SK-N-SH treated with all-trans-retinoic acid at 6 μM for 48 hours (cell line): ENCODE data around the gene NDRG4.

Source experiments
- ARNTL ChIP-seq: fragments of 450-650 bp; formaldehyde crosslinking; IDR thresholded peaks from 2 replicates; pipeline ENCODE4 v1.5.0; 2020; ENCODE audit warnings: low read depth, mild to moderate bottlenecking, moderate library complexity, borderline replicate concordance
- ESRRG ChIP-seq: fragments of 250-450 bp; sonication (Bioruptor Pico); IDR thresholded peaks from 2 replicates; pipeline ENCODE4 v1.6.1; 2021; ENCODE audit warnings: mild to moderate bottlenecking
- GLIS3 ChIP-seq: fragments of 250-450 bp; sonication (Bioruptor Pico); IDR thresholded peaks from 2 replicates; pipeline ENCODE4 v1.5.0; 2020; ENCODE audit warnings: mild to moderate bottlenecking, moderate library complexity
- OSR1 ChIP-seq: fragments of 250-450 bp; sonication (Bioruptor Pico); IDR thresholded peaks from 2 replicates; pipeline ENCODE4 v1.8.0; 2022; ENCODE audit warnings: moderate library complexity, mild to moderate bottlenecking, inconsistent platforms
- PATZ1 ChIP-seq: fragments of 250-450 bp; sonication (Bioruptor Pico); IDR thresholded peaks from 2 replicates; pipeline ENCODE4 v1.8.0; 2020; ENCODE audit warnings: mild to moderate bottlenecking, moderate library complexity, borderline replicate concordance
- PPARA ChIP-seq: fragments of 250-450 bp; sonication (Bioruptor Pico); IDR thresholded peaks from 2 replicates; pipeline ENCODE4 v1.5.0; 2020; ENCODE audit warnings: mild to moderate bottlenecking, borderline replicate concordance
- SNAI2 ChIP-seq: fragments of 250-450 bp; sonication (Bioruptor Pico); IDR thresholded peaks from 2 replicates; pipeline ENCODE4 v1.5.0; 2020; ENCODE audit warnings: mild to moderate bottlenecking, moderate library complexity
- TOX ChIP-seq: fragments of 250-450 bp; sonication (Bioruptor Pico); IDR thresholded peaks from 2 replicates; pipeline ENCODE4 v1.8.0; 2021; ENCODE audit warnings: mild to moderate bottlenecking, moderate library complexity, borderline replicate concordance
- TSHZ2 ChIP-seq: fragments of 250-450 bp; sonication (Bioruptor Pico); IDR thresholded peaks from 2 replicates; pipeline ENCODE4 v1.5.0; 2020; ENCODE audit warnings: mild to moderate bottlenecking, moderate library complexity
- ZC3H10 ChIP-seq: fragments of 250-450 bp; sonication (Bioruptor Pico); IDR thresholded peaks from 2 replicates; pipeline ENCODE4 v1.5.1; 2021; ENCODE audit warnings: mild to moderate bottlenecking, moderate library complexity
- ZNF565 ChIP-seq: fragments of 450-650 bp; formaldehyde crosslinking; conservative IDR thresholded peaks from 2 replicates; pipeline ENCODE4 v1.5.0; 2020; ENCODE audit warnings: low read depth, mild to moderate bottlenecking, moderate library complexity
- ZNF70 ChIP-seq: fragments of 450-650 bp; formaldehyde crosslinking; IDR thresholded peaks from 2 replicates; pipeline ENCODE4 v1.5.0; 2020; ENCODE audit warnings: mild to moderate bottlenecking, moderate library complexity
- ZNF8 ChIP-seq: fragments of 450-650 bp; formaldehyde crosslinking; IDR thresholded peaks from 2 replicates; pipeline ENCODE4 v1.5.0; 2020; ENCODE audit warnings: mild to moderate bottlenecking, moderate library complexity

GRCh38 chr16:58458606-58459343, 41.2 kb upstream of the NDRG4 start:
- no peak for TF ChIP-seq TOX (CRISPR knock-in tag)
- no peak for TF ChIP-seq ZNF8 (CRISPR knock-in tag)
- TF ChIP-seq PPARA, result no peak
- TF ChIP-seq ARNTL (CRISPR knock-in tag), result no peak
- no peak for TF ChIP-seq PATZ1
- TF ChIP-seq ZNF70 (CRISPR knock-in tag), result no peak
- TF ChIP-seq ZNF565 (CRISPR knock-in tag), result no peak
- TF ChIP-seq OSR1, result no peak
- TF ChIP-seq GLIS3 (CRISPR knock-in tag), result no peak
- no peak for TF ChIP-seq SNAI2 (CRISPR knock-in tag)
- no peak for TF ChIP-seq ZC3H10 (CRISPR knock-in tag)
- TF ChIP-seq ESRRG (CRISPR knock-in tag), result no peak
- TF ChIP-seq TSHZ2 (CRISPR knock-in tag), result no peak
